ENCODE data around the gene MIER3.

The MIER3 gene

DNA sequence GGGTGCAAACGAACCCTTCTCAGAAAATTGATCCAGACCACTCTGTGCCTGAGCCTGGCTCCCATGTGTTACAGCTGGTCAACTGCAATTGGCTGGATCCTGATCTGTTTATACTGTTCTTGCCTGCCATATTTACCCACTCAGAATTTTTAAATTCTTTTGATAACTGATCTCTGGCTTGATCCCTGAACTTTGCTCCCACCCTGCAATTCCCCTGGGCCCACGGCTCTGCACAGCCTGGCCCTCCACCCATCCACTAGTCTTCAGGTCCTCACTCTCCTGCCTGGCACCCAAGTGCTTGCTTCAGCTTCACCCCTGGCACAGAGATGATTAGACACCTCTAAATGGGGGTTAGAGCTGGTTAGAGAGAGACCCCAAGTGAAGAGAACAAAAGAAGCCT, 25.9 kb upstream of the MIER3 start:
- ChIA-PET POLR2A (no interaction called here), CTCF (interaction anchor here (1.2 kb wide), 1 partner anchor 27 kb away, joined by 3 read pairs; no protein-coding TSS in a partner anchor)
- WGBS (ENCODE audit: insufficient coverage) = 93% methylated on average over 2 of the region's 2 CpGs
- Histone ChIP-seq H3K4me3 (ENCODE audit: control insufficient read depth in 1 of 7, extremely low read depth in 1 of 7, insufficient read depth in 4 of 7, low read depth in 2 of 7, low read length in 6 of 7) (no peak overlapping the region), H3K27me3 (replicated peaks in 2 of 5; ENCODE audit: control insufficient read depth in 4 of 5, insufficient read depth in 5 of 5, low read length in 4 of 5) (no peaks in the 10 kb centered on the region), H3K9me3 (ENCODE audit: control extremely low read depth in 1 of 5, control insufficient read depth in 4 of 5, insufficient read depth in 2 of 5, low read depth in 1 of 5, low read length in 4 of 5) (no peaks in the 10 kb centered on the region), H3K4me1 (ENCODE audit: control extremely low read depth in 1 of 4, control insufficient read depth in 4 of 4, insufficient read depth in 4 of 4, low read length in 3 of 4) (no peaks in the 10 kb centered on the region), H3K27ac (ENCODE audit: insufficient read depth in 1 of 2, low read depth in 1 of 2, low read length in 2 of 2, poor library complexity in 1 of 2, severe bottlenecking in 2 of 2) (no peak overlapping the region), H3K36me3 (ENCODE audit: control insufficient read depth in 4 of 4, insufficient read depth in 4 of 4, low read length in 3 of 4) (no peaks in the 10 kb centered on the region)
- no peak for DNase-seq

DNA sequence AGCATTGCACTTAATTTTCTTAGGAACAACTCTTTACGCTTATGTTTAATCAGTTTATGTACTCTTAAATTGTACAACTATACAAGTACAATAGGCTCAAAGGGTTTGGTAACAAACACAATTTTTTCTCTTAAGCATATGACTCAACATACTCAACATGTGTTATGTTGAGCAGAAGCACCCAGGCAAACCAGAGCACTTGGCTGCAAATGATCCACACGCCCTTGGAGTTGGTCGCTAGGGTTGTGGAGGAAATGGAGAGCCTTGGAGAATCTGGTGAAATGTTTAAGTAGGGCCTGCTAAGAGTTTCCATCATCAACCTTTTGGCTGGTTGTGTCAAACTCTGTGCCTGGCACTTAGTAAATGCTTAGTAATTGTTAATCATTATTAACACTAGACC, 25.1 kb upstream of the MIER3 start:
- CTCF ChIA-PET = interaction anchor here (0.7 kb wide), 1 partner anchor 10 kb away, joined by 3 read pairs; no protein-coding TSS in a partner anchor
- WGBS (ENCODE audit: insufficient coverage) = 93% methylated on average over 2 of the region's 3 CpGs

GRCh38 chr5:56974241-56974640, 22.3 kb upstream of the MIER3 start:
- no peaks in the 10 kb centered on the region for H3K36me3 ChIP-seq (ENCODE audit: control insufficient read depth in 4 of 4, insufficient read depth in 4 of 4, low read length in 3 of 4)
- POLR2A ChIA-PET = no interaction called here
- DNase-seq = no peak
- H3K4me3 ChIP-seq (ENCODE audit: control insufficient read depth in 1 of 7, extremely low read depth in 1 of 7, insufficient read depth in 4 of 7, low read depth in 2 of 7, low read length in 6 of 7) = no peak overlapping the region
- peaks cover 0 to 2% (median 0%) of the 10 kb centered on the region in 5 experiments for H3K27me3 ChIP-seq (replicated peaks in 2 of 5; ENCODE audit: control insufficient read depth in 4 of 5, insufficient read depth in 5 of 5, low read length in 4 of 5)
- no peaks in the 10 kb centered on the region for H3K9me3 ChIP-seq (ENCODE audit: control extremely low read depth in 1 of 5, control insufficient read depth in 4 of 5, insufficient read depth in 2 of 5, low read depth in 1 of 5, low read length in 4 of 5)
- CTCF ChIA-PET = no interaction called here
- 94% methylated on average over 2 of the region's 2 CpGs for WGBS (ENCODE audit: insufficient coverage)
- H3K27ac ChIP-seq (ENCODE audit: insufficient read depth in 1 of 2, low read depth in 1 of 2, low read length in 2 of 2, poor library complexity in 1 of 2, severe bottlenecking in 2 of 2) = no peak overlapping the region
- H3K4me1 ChIP-seq (ENCODE audit: control extremely low read depth in 1 of 4, control insufficient read depth in 4 of 4, insufficient read depth in 4 of 4, low read length in 3 of 4) = no peaks in the 10 kb centered on the region

More for the DNA sequence above, 25.1 kb upstream of the MIER3 start:
- DNase-seq = no peak
- H3K36me3 ChIP-seq (ENCODE audit: control insufficient read depth in 4 of 4, insufficient read depth in 4 of 4, low read length in 3 of 4) = no peaks in the 10 kb centered on the region
- H3K27me3 ChIP-seq (replicated peaks in 2 of 5; ENCODE audit: control insufficient read depth in 4 of 5, insufficient read depth in 5 of 5, low read length in 4 of 5) = peaks cover 0 to 2% (median 0%) of the 10 kb centered on the region in 5 experiments
- H3K4me3 ChIP-seq (ENCODE audit: control insufficient read depth in 1 of 7, extremely low read depth in 1 of 7, insufficient read depth in 4 of 7, low read depth in 2 of 7, low read length in 6 of 7) = no peak overlapping the region
- H3K4me1 ChIP-seq (ENCODE audit: control extremely low read depth in 1 of 4, control insufficient read depth in 4 of 4, insufficient read depth in 4 of 4, low read length in 3 of 4) = no peaks in the 10 kb centered on the region
- H3K9me3 ChIP-seq (ENCODE audit: control extremely low read depth in 1 of 5, control insufficient read depth in 4 of 5, insufficient read depth in 2 of 5, low read depth in 1 of 5, low read length in 4 of 5) = no peaks in the 10 kb centered on the region
- H3K27ac ChIP-seq (ENCODE audit: insufficient read depth in 1 of 2, low read depth in 1 of 2, low read length in 2 of 2, poor library complexity in 1 of 2, severe bottlenecking in 2 of 2) = no peak overlapping the region
- POLR2A ChIA-PET = no interaction called here

- WGBS (ENCODE audit: insufficient coverage) = 86% methylated on average over 6 of the region's 6 CpGs
- no peak for DNase-seq
- POLR2A ChIA-PET = no interaction called here
- no peaks in the 10 kb centered on the region for H3K9me3 ChIP-seq (ENCODE audit: control extremely low read depth in 1 of 5, control insufficient read depth in 4 of 5, insufficient read depth in 2 of 5, low read depth in 1 of 5, low read length in 4 of 5)
- no peaks in the 10 kb centered on the region for H3K36me3 ChIP-seq (ENCODE audit: control insufficient read depth in 4 of 4, insufficient read depth in 4 of 4, low read length in 3 of 4)
- no peaks in the 10 kb centered on the region for H3K4me1 ChIP-seq (ENCODE audit: control extremely low read depth in 1 of 4, control insufficient read depth in 4 of 4, insufficient read depth in 4 of 4, low read length in 3 of 4)
- no peak overlapping the region for H3K27ac ChIP-seq (ENCODE audit: insufficient read depth in 1 of 2, low read depth in 1 of 2, low read length in 2 of 2, poor library complexity in 1 of 2, severe bottlenecking in 2 of 2)
- CTCF ChIA-PET = no interaction called here
- H3K4me3 ChIP-seq (ENCODE audit: control insufficient read depth in 1 of 7, extremely low read depth in 1 of 7, insufficient read depth in 4 of 7, low read depth in 2 of 7, low read length in 6 of 7) = no peak overlapping the region
- H3K27me3 ChIP-seq (replicated peaks in 2 of 5; ENCODE audit: control insufficient read depth in 4 of 5, insufficient read depth in 5 of 5, low read length in 4 of 5) = peaks cover 0 to 2% (median 0%) of the 10 kb centered on the region in 5 experiments
These were observed 21.6 kb upstream of the MIER3 start for GRCh38 chr5:56973473-56973872.

DNA sequence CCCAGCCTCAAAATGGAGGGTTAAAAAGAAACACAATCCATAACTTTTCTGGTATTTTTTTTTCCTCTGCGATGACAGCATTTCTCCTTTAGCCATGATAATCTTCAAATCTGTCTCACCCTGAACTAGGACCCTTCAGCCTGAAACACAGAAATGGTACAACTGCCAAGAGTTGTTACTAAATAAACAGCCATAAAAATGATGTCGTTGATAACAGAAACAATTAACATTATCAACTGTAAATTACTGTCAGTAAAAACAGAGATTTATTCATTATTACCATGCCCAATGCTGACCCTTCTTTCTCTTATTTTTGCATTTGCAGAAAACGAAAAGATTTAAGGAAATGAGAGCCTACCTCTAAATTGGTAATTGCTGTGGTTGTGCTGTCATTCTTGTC, 19.4 kb upstream of the MIER3 start:
- Histone ChIP-seq H3K36me3 (ENCODE audit: control insufficient read depth in 4 of 4, insufficient read depth in 4 of 4, low read length in 3 of 4) (no peaks in the 10 kb centered on the region), H3K27ac (ENCODE audit: insufficient read depth in 1 of 2, low read depth in 1 of 2, low read length in 2 of 2, poor library complexity in 1 of 2, severe bottlenecking in 2 of 2) (no peak overlapping the region), H3K4me1 (ENCODE audit: control extremely low read depth in 1 of 4, control insufficient read depth in 4 of 4, insufficient read depth in 4 of 4, low read length in 3 of 4) (no peaks in the 10 kb centered on the region), H3K27me3 (replicated peaks in 2 of 5; ENCODE audit: control insufficient read depth in 4 of 5, insufficient read depth in 5 of 5, low read length in 4 of 5) (peaks cover 0 to 2% (median 0%) of the 10 kb centered on the region in 5 experiments), H3K4me3 (ENCODE audit: control insufficient read depth in 1 of 7, extremely low read depth in 1 of 7, insufficient read depth in 4 of 7, low read depth in 2 of 7, low read length in 6 of 7) (no peak overlapping the region), H3K9me3 (ENCODE audit: control extremely low read depth in 1 of 5, control insufficient read depth in 4 of 5, insufficient read depth in 2 of 5, low read depth in 1 of 5, low read length in 4 of 5) (no peaks in the 10 kb centered on the region)
- CTCF ChIA-PET = no interaction called here
- POLR2A ChIA-PET = no interaction called here
- DNase-seq = no peak
- WGBS (ENCODE audit: insufficient coverage) = 100% methylated on average over 1 of the region's 3 CpGs

DNA sequence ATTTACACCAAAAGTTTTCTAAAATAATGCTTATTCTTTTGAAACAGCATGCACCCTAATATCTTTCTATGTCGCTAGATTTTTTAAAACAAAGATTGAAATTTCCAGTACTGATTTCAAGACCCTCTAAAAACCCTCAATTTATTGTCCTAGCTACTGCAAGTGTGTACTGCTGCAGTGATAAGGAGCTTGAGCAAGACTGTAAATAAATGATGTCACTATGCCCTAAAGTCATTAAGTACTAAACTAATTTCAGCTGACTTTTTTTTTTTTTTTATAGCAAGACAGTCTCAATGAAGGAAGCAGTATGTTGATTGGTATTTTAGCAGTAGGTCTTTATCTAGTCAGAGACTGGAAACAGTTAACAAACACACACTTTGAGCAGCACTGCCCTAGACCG, 12.2 kb upstream of the MIER3 start:
- no peaks in the 10 kb centered on the region for H3K36me3 ChIP-seq (ENCODE audit: control insufficient read depth in 4 of 4, insufficient read depth in 4 of 4, low read length in 3 of 4)
- H3K9me3 ChIP-seq (ENCODE audit: control extremely low read depth in 1 of 5, control insufficient read depth in 4 of 5, insufficient read depth in 2 of 5, low read depth in 1 of 5, low read length in 4 of 5) = no peaks in the 10 kb centered on the region
- CTCF ChIA-PET = interaction anchor here (0.9 kb wide), 1 partner anchor 64 kb away, joined by 3 read pairs; no protein-coding TSS in a partner anchor
- POLR2A ChIA-PET = interaction anchor here (1.1 kb wide), 1 partner anchor 11 kb away, joined by 3 read pairs; no protein-coding TSS in a partner anchor
- H3K4me3 ChIP-seq (ENCODE audit: control insufficient read depth in 1 of 7, extremely low read depth in 1 of 7, insufficient read depth in 4 of 7, low read depth in 2 of 7, low read length in 6 of 7) = no peak overlapping the region
- H3K4me1 ChIP-seq (ENCODE audit: control extremely low read depth in 1 of 4, control insufficient read depth in 4 of 4, insufficient read depth in 4 of 4, low read length in 3 of 4) = no peaks in the 10 kb centered on the region
- 100% methylated on average over 2 of the region's 2 CpGs for WGBS (ENCODE audit: insufficient coverage)
- no peak for DNase-seq
- H3K27me3 ChIP-seq (replicated peaks in 2 of 5; ENCODE audit: control insufficient read depth in 4 of 5, insufficient read depth in 5 of 5, low read length in 4 of 5) = peaks cover 0 to 2% (median 0%) of the 10 kb centered on the region in 5 experiments
- H3K27ac ChIP-seq (ENCODE audit: insufficient read depth in 1 of 2, low read depth in 1 of 2, low read length in 2 of 2, poor library complexity in 1 of 2, severe bottlenecking in 2 of 2) = no peak overlapping the region

- DNase-seq = peak in 2 of 3 donors; percentile 35 to 52
- ChIA-PET CTCF (no interaction called here), POLR2A (no interaction called here)
- Histone ChIP-seq H3K27me3 (replicated peaks in 2 of 5; ENCODE audit: control insufficient read depth in 4 of 5, insufficient read depth in 5 of 5, low read length in 4 of 5) (peaks cover 0 to 2% (median 0%) of the 10 kb centered on the region in 5 experiments), H3K27ac (ENCODE audit: insufficient read depth in 1 of 2, low read depth in 1 of 2, low read length in 2 of 2, poor library complexity in 1 of 2, severe bottlenecking in 2 of 2) (no peak overlapping the region), H3K4me1 (ENCODE audit: control extremely low read depth in 1 of 4, control insufficient read depth in 4 of 4, insufficient read depth in 4 of 4, low read length in 3 of 4) (no peaks in the 10 kb centered on the region), H3K9me3 (ENCODE audit: control extremely low read depth in 1 of 5, control insufficient read depth in 4 of 5, insufficient read depth in 2 of 5, low read depth in 1 of 5, low read length in 4 of 5) (no peaks in the 10 kb centered on the region), H3K4me3 (ENCODE audit: control insufficient read depth in 1 of 7, extremely low read depth in 1 of 7, insufficient read depth in 4 of 7, low read depth in 2 of 7, low read length in 6 of 7) (no peak overlapping the region), H3K36me3 (ENCODE audit: control insufficient read depth in 4 of 4, insufficient read depth in 4 of 4, low read length in 3 of 4) (no peaks in the 10 kb centered on the region)
- no CpG with 5 or more reads among the region's 5 CpGs for WGBS (ENCODE audit: insufficient coverage)
These were observed 11.3 kb upstream of the MIER3 start for GRCh38 chr5:56963246-56963645.

All from common myeloid progenitor, CD34-positive (primary cell).